GM23338 (cell line): ENCODE results near the gene SNX32. TPM values are rescaled to one million over a fixed set of nuclear protein-coding genes. Genes with fewer than 3 reads are reported as not detected.
A peak's percentile ranks its signal among the peaks of the same experiment; 100 is the strongest.

ENCODE experiments used
- ATAC-seq: fragments of 200-7000 bp; cut with Tn5 transposase; 3 replicates; pipeline ENCODE4 v1.9.1; 2020
- DNase-seq: peaks from one replicate; pipeline ENCODE4 v3.0.0-alpha.2; 2015; ENCODE audit warnings: low spot score
- H2AFZ ChIP-seq: fragments of 200-600 bp; sonication (generic); 2 replicates; pipeline ENCODE4 v1.8.0; 2016; ENCODE audit warnings: antibody characterized with exemption, mild to moderate bottlenecking, moderate library complexity
- H3F3A ChIP-seq: fragments of 200-600 bp; sonication (generic); replicated peaks from 2 replicates; pipeline ENCODE4 v1.8.0; 2017; ENCODE audit warnings: antibody characterized with exemption, mixed run types, low read depth
- H3K27ac ChIP-seq: fragments of 200-600 bp; sonication (generic); 2 replicates; pipeline ENCODE4 v1.6.1; 2016; ENCODE audit warnings: low read depth
- H3K27me3 ChIP-seq: fragments of 200-600 bp; sonication (generic); 2 replicates; pipeline ENCODE4 v1.8.0; 2016; ENCODE audit warnings: mild to moderate bottlenecking, mixed run types, moderate library complexity; ENCODE audit not compliant: insufficient read depth
- H3K36me3 ChIP-seq: fragments of 200-600 bp; sonication (generic); 2 replicates; pipeline ENCODE4 v1.8.0; 2016; ENCODE audit warnings: mild to moderate bottlenecking; ENCODE audit not compliant: insufficient read depth
- H3K4me1 ChIP-seq: fragments of 200-600 bp; sonication (generic); 2 replicates; pipeline ENCODE4 v1.8.0; 2016; ENCODE audit warnings: mild to moderate bottlenecking, moderate library complexity; ENCODE audit not compliant: insufficient read depth
- H3K4me2 ChIP-seq: fragments of 200-600 bp; sonication (generic); 2 replicates; pipeline ENCODE4 v1.7.1; 2017; ENCODE audit warnings: mixed run types
- H3K4me3 ChIP-seq: fragments of 200-600 bp; sonication (generic); 2 replicates; pipeline ENCODE4 v1.6.1; 2016; ENCODE audit warnings: mixed run types
- H3K79me2 ChIP-seq: fragments of 200-600 bp; sonication (generic); replicated peaks from 2 replicates; pipeline ENCODE4 v1.8.0; 2017; ENCODE audit warnings: mild to moderate bottlenecking; ENCODE audit not compliant: insufficient read depth
- H3K9me2 ChIP-seq: fragments of 200-600 bp; sonication (generic); 2 replicates; pipeline ENCODE4 v1.8.0; 2017; ENCODE audit not compliant: insufficient read depth
- H4K20me1 ChIP-seq: fragments of 200-600 bp; sonication (generic); replicated peaks from 2 replicates; pipeline ENCODE4 v1.8.0; 2017; ENCODE audit warnings: mild to moderate bottlenecking; ENCODE audit not compliant: insufficient read depth
- H3K27ac Mint-ChIP-seq: 2 replicates; pipeline ENCODE4 v1.8.0; 2020; ENCODE audit warnings: inconsistent platforms, mild to moderate bottlenecking, moderate library complexity, mixed read lengths
- H3K27me3 Mint-ChIP-seq: 3 replicates; pipeline ENCODE4 v1.8.0; 2022; ENCODE audit warnings: low read depth, mild to moderate bottlenecking, moderate library complexity, mixed read lengths, inconsistent platforms; ENCODE audit not compliant: insufficient read depth, poor library complexity
- H3K36me3 Mint-ChIP-seq: 3 replicates; pipeline ENCODE4 v1.8.0; 2021; ENCODE audit warnings: low read depth, mild to moderate bottlenecking, inconsistent platforms, moderate library complexity, mixed read lengths
- H3K4me1 Mint-ChIP-seq: 3 replicates; pipeline ENCODE4 v1.8.0; 2020; ENCODE audit warnings: mild to moderate bottlenecking, inconsistent platforms, mixed read lengths
- H3K4me3 Mint-ChIP-seq: 3 replicates; pipeline ENCODE4 v1.8.0; 2021; ENCODE audit warnings: moderate library complexity, mild to moderate bottlenecking, inconsistent platforms, mixed read lengths
- H3K9me3 Mint-ChIP-seq: 3 replicates; pipeline ENCODE4 v1.8.0; 2020; ENCODE audit warnings: moderate library complexity, mild to moderate bottlenecking, inconsistent platforms, mixed read lengths
- CREB1 ChIP-seq: fragments of 250-450 bp; sonication (Bioruptor Pico); IDR thresholded peaks from 2 replicates; pipeline ENCODE4 v1.5.0; 2020; ENCODE audit warnings: low read depth, mild to moderate bottlenecking, moderate library complexity
- CTCF ChIP-seq, 2 experiments: fragments of 200-600 bp in 1 of 2; sonication (generic) in 1 of 2; conservative IDR thresholded peaks; 2 replicates each; pipeline versions ENCODE4 v1.5.1 to v1.6.1; 2016 to 2017; ENCODE audit warnings: antibody characterized with exemption in 2 of 2, low read depth in 2 of 2, mild to moderate bottlenecking in 2 of 2, moderate library complexity in 1 of 2
- ETS1 ChIP-seq: IDR thresholded peaks from 2 replicates; pipeline ENCODE4 v1.6.1; 2016; ENCODE audit warnings: antibody characterized with exemption
- EZH2 ChIP-seq: fragments of 200-600 bp; sonication (generic); IDR thresholded peaks from one replicate; pipeline ENCODE4 v1.8.0; 2017; ENCODE audit warnings: antibody characterized with exemption, mild to moderate bottlenecking, low read depth; ENCODE audit not compliant: unreplicated experiment
- EZH2phosphoT487 ChIP-seq: fragments of 200-600 bp; sonication (generic); IDR thresholded peaks from one replicate; pipeline ENCODE4 v1.8.1; 2018; ENCODE audit warnings: antibody characterized with exemption; ENCODE audit not compliant: unreplicated experiment
- JUNB ChIP-seq: IDR thresholded peaks from one replicate; pipeline ENCODE4 v1.6.1; 2016; ENCODE audit warnings: antibody characterized with exemption; ENCODE audit not compliant: unreplicated experiment
- NANOG ChIP-seq: IDR thresholded peaks from 2 replicates; pipeline ENCODE4 v1.6.1; 2016; ENCODE audit warnings: antibody characterized with exemption, borderline replicate concordance
- POLR2AphosphoS5 ChIP-seq: IDR thresholded peaks from 2 replicates; pipeline ENCODE4 v1.6.1; 2016; ENCODE audit warnings: antibody characterized with exemption, low read depth
- STAT1 ChIP-seq: IDR thresholded peaks from one replicate; pipeline ENCODE4 v1.6.1; 2016; ENCODE audit warnings: antibody characterized with exemption; ENCODE audit not compliant: unreplicated experiment
- polyA plus RNA-seq: library from polyadenylated mRNA; unstranded; fragments of >200 nt; fragmentation: Nextera tagmentation; extraction: Ambion mirVana; gene quantifications from 2 replicates; pipeline ENCODE4 v1.2.1, GENCODE V29; 2016
- total RNA-seq: library from RNA; depleted of rRNA; stranded (reverse); fragments of >200 nt; shearing (Covaris generic); gene quantifications from 2 replicates; pipeline ENCODE4 v1.2.3, GENCODE V29; 2014
- TF ChIP-seq, protein P1 (sequence below): IDR thresholded peaks from one replicate; pipeline ENCODE4 v1.6.1; 2018; ENCODE audit warnings: antibody characterized with exemption; ENCODE audit not compliant: unreplicated experiment

Gene SNX32
- total and polyA plus RNA-seq, 2 experiments from 2014 or later = 0.49 to 1.2 TPM

DNA sequence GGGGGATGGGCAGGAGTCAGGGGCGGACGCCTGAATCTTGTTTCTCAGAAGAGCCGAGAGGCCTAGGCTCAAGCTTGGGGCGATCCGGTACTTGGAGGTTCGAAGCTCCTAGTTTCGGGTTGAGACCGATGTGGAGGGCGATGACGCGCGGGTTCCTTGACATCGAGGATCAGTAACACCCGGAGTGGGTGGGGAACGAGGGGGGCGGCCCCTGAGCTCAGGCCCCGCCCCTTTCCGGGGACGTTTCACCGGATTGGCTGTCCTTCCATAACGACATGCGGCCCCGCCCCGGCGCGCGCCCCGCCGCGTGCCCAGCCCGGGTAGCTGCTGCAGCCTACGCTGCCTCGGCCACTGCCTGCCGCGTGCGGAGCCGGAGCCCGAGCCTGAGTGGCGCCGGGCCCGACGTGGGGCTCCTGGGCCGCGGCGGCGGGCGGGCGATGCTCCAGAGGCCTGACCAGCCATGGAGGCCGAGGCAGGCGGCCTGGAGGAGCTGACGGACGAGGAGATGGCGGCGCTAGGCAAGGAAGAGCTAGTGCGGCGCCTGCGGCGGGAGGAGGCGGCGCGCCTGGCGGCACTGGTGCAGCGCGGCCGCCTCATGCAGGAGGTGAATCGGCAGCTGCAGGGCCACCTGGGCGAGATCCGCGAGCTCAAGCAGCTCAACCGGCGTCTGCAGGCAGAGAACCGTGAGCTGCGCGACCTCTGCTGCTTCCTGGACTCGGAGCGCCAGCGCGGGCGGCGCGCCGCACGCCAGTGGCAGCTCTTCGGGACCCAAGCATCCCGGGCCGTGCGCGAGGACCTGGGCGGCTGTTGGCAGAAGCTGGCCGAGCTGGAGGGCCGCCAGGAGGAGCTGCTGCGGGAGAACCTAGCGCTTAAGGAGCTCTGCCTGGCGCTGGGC lies 56.8 kb downstream of the SNX32 start, which contains the start of gene CCDC85B:
Gene CCDC85B, plus strand, starts transcription at position 350 of the 895 bp plus-strand sequence. Its CDS starts 111 bp downstream, at position 461.
- Mint-ChIP-seq H3K36me3 (peaks cover 26% of the 10 kb centered on the region), H3K9me3 (peaks cover 2% of the 10 kb centered on the region; the same call in 1 of the 3 replicates), H3K4me1 (peaks cover 42% of the 10 kb centered on the region), H3K27me3 (peaks cover 39% of the 10 kb centered on the region), H3K4me3 (peak within 1 kb of the TSS; percentile 98), H3K27ac (no peak within 1 kb of the TSS)
- TF ChIP-seq POLR2AphosphoS5 (peak; percentile 92), CTCF (conservative IDR thresholded peaks at IDR 0.05; ENCODE audit: low read depth in 2 of 2) (peak; percentile 22 to 29; a peak in 3 of 4 replicates), EZH2 (no peak), CREB1 (CRISPR knock-in tag) (peak; percentile 25; the same call in 1 of the 2 replicates)
- Histone ChIP-seq H3K4me3 (peak within 1 kb of the TSS; percentile 93), H3F3A (peaks cover 37% of the 10 kb centered on the region), H4K20me1 (peaks cover 17% of the 10 kb centered on the region), H3K27me3 (peaks cover 25% of the 10 kb centered on the region), H3K27ac (no peak within 1 kb of the TSS), H3K36me3 (peaks cover 7% of the 10 kb centered on the region; the same call in 1 of the 2 replicates), H3K9me2 (no peaks in the 10 kb centered on the region), H2AFZ (peak within 1 kb of the TSS; percentile 84), H3K4me1 (peaks cover 32% of the 10 kb centered on the region), H3K4me2 (peak within 1 kb of the TSS; percentile 89), H3K79me2 (peaks cover 13% of the 10 kb centered on the region)
- ATAC-seq = peak; percentile 50
- DNase-seq = peak; percentile 94

DNA sequence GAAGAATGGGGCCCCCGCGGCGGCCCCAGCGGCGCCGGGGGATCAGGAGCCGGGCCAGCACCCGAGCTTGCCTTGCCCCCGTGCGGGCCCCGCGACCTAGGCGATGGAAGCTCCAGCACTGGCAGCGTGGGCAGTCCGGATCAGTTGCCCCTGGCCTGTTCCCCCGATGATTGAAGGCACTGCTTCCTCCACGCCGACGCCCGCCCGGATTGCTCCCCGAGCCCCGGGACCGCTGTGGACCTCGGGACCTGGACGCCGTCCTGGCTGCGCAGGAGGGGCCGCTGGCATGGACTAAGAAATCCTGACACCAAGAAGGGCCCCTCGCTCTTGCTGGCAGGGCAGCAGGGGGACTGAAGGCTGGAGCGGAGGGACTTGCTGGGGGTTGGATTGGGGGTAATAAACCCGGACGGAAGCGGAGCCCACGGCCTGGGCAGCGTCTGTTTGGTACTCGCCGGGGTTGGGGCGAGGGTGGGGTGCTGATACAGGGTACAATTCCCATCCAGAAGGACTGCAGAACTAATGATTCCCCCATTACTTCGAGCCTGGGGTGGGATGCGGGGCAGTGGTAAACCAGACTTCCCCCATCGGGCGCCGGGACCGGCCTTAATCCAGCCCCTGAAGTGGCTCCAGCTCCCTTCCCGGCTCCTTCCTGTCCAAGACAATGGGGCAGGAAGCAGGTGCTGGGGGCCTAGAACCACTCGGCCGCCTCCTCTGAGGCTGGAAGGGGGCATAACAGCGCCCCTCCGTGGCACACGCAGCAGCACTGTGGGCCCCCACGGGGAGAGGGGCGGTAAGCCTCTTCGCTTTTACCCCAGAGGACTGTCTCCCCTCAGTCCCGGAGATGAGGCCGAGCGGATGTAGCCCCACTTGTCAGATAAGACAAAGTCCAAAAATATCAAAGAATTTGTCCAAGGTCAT lies 57.7 kb downstream of the SNX32 start:
- Mint-ChIP-seq H3K36me3 (peaks cover 17% of the 10 kb centered on the region), H3K27ac (no peak overlapping the region), H3K9me3 (peaks cover 2% of the 10 kb centered on the region; the same call in 1 of the 3 replicates), H3K4me1 (peaks cover 40% of the 10 kb centered on the region), H3K4me3 (peak overlapping the region; percentile 81), H3K27me3 (peaks cover 39% of the 10 kb centered on the region)
- H3K4me2 ChIP-seq = peak overlapping the region; percentile 89
- peaks cover 10% of the 10 kb centered on the region for H3K79me2 ChIP-seq
- no peak overlapping the region; the same call in 1 of the 2 replicates for H2AFZ ChIP-seq
- no peaks in the 10 kb centered on the region for H3K9me2 ChIP-seq
- ATAC-seq (peak; percentile 15), DNase-seq (peak; percentile 83)
- peaks cover 34% of the 10 kb centered on the region for H3F3A ChIP-seq
- peaks cover 32% of the 10 kb centered on the region for H3K4me1 ChIP-seq
- no peak overlapping the region for H3K27ac ChIP-seq
- peaks cover 25% of the 10 kb centered on the region for H3K27me3 ChIP-seq
- H3K4me3 ChIP-seq = peak overlapping the region; percentile 93
- peaks cover 3% of the 10 kb centered on the region; the same call in 1 of the 2 replicates for H3K36me3 ChIP-seq
- peaks cover 12% of the 10 kb centered on the region for H4K20me1 ChIP-seq
- TF ChIP-seq JUNB (no peak), POLR2AphosphoS5 (peak; percentile 71), EZH2phosphoT487 (no peak), STAT1 (no peak), NANOG (no peak), CTCF (conservative IDR thresholded peaks at IDR 0.05; ENCODE audit: low read depth in 2 of 2) (peak; percentile 58 to 73), ETS1 (peak; percentile 64)
- TF ChIP-seq, protein P1, sequence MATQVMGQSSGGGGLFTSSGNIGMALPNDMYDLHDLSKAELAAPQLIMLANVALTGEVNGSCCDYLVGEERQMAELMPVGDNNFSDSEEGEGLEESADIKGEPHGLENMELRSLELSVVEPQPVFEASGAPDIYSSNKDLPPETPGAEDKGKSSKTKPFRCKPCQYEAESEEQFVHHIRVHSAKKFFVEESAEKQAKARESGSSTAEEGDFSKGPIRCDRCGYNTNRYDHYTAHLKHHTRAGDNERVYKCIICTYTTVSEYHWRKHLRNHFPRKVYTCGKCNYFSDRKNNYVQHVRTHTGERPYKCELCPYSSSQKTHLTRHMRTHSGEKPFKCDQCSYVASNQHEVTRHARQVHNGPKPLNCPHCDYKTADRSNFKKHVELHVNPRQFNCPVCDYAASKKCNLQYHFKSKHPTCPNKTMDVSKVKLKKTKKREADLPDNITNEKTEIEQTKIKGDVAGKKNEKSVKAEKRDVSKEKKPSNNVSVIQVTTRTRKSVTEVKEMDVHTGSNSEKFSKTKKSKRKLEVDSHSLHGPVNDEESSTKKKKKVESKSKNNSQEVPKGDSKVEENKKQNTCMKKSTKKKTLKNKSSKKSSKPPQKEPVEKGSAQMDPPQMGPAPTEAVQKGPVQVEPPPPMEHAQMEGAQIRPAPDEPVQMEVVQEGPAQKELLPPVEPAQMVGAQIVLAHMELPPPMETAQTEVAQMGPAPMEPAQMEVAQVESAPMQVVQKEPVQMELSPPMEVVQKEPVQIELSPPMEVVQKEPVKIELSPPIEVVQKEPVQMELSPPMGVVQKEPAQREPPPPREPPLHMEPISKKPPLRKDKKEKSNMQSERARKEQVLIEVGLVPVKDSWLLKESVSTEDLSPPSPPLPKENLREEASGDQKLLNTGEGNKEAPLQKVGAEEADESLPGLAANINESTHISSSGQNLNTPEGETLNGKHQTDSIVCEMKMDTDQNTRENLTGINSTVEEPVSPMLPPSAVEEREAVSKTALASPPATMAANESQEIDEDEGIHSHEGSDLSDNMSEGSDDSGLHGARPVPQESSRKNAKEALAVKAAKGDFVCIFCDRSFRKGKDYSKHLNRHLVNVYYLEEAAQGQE = no peak
